Measurements from ENCODE around the gene NPHP4.

NPHP4 gene

DNA sequence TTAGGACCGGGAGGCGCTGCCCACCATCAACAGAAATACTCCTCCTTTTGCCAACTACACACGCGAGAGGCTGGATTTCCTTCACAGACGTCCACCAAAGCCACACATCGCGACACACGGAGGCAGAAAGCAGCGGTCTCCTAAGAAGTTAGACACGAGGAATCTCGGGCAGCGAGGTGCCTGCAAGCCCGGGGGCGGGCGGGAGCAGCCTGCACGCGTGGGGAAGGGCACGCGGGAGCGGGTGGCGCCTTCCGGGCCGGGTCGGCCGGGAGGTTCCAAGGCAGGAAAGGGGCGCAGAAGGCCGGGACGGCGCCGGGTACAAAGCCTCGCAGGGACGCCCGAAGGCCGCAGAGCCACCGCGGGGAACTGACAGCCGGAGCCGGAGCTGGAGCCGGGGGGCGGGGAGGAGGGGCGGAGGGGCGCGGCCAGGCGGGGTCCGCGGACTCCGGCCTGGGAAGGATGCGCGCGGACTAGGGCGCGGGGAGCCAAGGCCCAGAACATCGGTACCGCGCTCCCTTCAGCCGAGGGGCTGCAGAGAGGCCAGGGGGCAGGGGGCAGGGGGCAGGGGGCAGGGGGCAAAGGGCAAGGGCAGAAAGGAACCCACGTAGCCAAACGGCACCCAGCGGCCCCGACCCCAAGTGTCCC is 722 bp downstream of the NPHP4 start:
- in situ Hi-C loops (cut with MboI; ENCODE audit: low sequenced_read_pairs) = no loop called here

DNA sequence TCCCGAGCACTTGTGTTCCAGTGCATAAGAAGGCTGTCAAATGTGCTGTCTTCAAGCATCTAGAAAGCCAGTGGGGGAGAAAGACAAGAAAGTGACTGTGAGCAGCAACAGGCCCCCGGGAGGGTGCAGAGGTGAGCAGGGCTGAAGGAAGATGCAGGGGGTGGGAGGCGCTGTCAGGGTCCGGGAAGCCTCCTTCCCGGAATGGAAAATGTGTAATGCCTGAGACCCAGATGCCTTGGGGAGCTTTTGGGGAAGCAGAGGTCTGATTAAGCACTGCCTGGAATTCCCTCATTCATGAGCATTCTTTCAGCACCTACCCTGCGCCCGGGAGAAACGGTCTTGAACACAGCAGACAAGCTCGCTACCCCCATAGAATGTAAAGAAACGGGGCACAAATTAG is 1.3 kb downstream of the NPHP4 start:
- in situ Hi-C loops (cut with MboI; ENCODE audit: low sequenced_read_pairs) = no loop called here

DNA sequence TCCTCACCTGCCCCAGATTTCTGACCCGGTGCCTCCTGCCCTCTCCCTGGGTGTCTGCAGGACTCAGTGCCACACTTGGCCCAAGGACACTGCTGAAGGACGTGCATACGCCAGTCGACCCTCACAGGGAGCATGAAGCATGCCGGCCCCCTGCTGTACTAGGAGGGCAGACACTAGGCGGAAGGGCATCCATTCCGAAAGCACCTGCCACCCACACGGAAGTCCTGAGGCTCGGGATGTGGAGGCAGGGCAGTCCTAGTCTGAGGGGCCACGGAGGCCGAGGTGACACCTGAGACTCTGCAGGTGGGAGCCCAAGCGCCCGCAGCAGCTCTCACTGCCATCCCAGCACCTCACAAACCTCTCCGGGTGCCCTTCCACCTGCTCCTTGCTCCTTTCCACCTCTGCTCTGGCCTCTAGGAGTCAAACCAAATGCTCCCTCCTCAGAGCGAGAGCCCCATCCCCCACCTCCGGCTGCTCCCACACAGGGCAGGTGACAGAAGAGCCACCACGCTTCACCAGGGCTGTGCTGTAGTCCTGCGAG is 2.4 kb downstream of the NPHP4 start:
- in situ Hi-C loops (cut with MboI; ENCODE audit: low sequenced_read_pairs) = no loop called here

DNA sequence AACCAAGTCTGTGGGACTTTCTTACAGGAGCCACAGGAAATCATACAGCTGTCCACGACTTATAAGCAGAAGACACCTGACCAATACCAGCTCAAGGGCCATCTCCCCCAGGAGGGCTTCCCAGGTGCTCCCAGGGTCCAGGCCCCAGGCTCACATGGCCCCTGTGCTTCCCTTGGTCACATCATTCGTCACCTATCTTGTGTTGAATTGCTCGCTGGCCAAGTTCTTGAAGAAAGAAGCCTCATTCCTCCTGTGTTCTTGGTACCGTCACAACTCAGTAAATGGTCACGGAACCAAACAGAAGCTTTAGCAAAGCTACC is 3.0 kb downstream of the NPHP4 start:
- in situ Hi-C loops (cut with MboI; ENCODE audit: low sequenced_read_pairs) = no loop called here

DNA sequence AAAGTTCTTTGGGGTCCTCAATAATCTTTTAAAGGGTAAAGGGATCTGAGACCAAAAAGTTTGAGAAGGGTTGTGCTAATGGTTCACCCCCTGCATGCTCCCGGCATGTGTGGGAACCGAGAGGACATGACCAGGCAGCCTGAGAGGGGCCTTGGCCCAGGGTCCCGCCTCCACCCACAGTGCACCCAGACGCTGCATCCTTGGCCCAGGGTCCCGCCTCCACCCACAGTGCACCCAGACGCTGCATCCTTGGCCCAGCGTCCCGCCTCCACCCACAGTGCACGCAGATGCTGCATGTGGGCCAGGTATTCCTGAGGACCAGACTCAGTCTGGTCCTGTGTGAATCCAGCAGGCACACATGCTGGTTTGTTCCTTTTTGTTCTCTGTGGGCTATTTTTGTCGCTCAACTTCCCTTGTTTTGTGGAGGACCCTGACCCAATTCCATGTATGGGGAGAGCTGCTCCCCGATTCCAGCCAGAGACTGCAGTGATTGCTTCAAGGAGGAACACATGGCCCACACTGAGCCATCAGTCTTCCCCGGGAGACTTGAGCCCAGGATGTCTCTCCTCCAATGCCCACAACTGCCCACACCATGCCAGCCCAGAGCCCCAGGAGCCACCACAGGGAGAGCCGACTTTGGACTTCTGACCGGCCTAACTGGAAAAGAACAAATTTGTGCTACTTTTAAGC is 3.5 kb downstream of the NPHP4 start:
- in situ Hi-C loops (cut with MboI; ENCODE audit: low sequenced_read_pairs) = no loop called here

DNA sequence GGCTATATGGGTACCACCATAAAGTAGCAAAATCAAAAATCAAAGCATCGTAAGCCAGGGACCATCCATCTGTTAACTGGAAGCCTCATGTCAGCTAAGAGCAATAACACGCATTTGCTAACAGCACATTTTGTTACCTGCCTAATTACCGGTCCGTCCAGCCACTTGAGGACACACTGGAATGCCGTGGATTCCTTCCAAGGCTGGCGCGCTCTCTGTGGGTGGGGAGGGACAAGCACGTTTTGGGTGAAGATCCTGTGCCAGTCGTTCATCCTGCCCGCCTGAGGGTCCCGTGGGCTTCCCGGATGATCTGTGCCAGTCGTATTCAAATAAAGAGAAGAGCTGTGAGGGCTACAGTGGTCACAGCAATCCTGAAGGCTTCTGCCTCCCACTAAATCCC is 6.2 kb downstream of the NPHP4 start:
- in situ Hi-C loops (cut with MboI; ENCODE audit: low sequenced_read_pairs) = no loop called here

DNA sequence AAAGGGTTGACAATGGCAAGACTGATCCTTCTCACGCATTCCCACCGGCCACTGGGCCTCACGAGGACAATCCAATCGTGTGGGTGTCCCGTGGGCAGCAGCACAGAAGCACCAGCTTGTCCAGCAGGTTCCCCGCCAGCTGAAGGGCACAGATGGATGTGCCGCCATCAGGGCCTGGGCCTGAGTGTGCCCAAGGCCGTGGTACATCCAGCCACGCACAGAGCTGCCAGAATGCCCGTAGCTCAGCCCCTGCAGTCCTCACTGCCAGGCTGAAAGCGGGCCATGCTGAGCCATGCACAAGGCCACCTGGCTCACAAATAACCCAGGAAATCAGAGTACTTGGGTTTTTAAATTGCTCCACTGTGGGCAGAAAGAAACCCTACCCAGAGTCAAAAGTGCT is 7.0 kb downstream of the NPHP4 start:
- in situ Hi-C loops (cut with MboI; ENCODE audit: low sequenced_read_pairs) = no loop called here

DNA sequence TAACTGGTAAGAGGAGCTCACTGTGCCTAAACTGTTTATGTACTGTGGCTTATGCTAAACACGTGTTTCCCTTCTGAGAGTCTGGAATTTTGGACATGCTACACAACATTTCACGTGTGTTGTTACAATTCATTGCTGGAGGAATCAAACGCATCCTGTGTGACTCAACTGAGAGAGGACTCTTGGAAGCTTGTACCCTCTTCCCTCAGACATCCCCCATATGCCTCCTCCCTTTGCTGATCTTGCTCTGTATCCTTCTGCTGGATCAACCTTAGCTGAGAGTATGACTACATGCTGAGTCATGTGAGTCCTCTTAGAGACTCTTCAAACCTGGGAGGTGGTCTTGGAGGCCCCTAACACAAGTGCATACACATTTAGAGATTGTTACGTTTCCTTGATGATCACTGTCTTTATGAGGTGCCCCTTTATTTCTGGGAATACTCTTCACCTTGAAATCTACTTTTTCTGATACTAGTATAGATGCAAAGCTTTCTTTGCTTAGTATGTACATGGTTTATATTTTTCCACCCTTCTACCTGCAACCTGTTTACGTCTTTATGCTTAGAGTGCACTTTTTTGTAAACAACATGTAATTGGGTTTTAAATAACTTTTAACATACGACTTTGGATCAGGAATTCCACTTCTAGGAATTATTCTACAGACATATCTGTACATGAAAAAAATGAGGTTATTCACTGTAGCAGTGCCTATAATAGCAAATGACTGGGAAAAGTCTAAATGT is 8.7 kb downstream of the NPHP4 start:
- in situ Hi-C loops (cut with MboI; ENCODE audit: low sequenced_read_pairs) = no loop called here

DNA sequence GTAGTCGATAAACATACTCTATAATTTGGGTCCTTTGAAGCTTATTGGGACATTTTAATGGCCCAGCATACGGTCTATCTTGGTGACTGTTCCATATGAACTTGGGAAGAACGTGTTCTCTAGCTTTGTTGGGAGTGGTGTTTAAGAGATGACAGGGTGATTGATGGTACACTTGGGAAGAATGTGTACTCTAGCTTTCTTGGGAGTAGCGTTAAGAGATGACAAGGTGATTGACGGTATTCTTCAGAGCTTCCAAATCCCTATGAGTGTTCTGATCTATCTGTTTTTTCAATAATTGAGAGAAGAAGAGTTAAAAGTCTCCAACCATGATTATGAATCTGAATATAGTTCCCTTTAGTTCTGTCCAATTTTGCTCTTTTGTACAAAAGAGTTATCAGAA is 9.4 kb downstream of the NPHP4 start:
- in situ Hi-C loops (cut with MboI; ENCODE audit: low sequenced_read_pairs) = no loop called here

DNA sequence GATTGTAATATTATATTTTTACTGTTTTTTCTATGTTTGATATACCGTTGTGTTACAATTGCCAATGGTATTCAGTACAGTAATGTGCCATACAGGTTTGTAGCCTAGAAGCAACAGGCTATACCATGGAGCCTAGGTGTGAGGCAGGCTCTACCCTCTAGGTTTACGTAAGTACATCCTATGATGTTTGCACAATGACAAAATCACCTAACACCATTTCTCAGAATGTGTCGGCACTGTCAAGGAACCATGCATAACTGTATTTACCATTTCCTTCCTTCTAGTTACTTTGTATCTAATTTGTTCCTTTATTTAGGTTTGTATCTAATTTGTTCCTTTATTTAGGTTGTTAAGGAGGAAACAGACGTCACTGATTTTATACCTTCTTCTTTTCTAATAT is 9.9 kb downstream of the NPHP4 start:
- in situ Hi-C loops (cut with MboI; ENCODE audit: low sequenced_read_pairs) = no loop called here

DNA sequence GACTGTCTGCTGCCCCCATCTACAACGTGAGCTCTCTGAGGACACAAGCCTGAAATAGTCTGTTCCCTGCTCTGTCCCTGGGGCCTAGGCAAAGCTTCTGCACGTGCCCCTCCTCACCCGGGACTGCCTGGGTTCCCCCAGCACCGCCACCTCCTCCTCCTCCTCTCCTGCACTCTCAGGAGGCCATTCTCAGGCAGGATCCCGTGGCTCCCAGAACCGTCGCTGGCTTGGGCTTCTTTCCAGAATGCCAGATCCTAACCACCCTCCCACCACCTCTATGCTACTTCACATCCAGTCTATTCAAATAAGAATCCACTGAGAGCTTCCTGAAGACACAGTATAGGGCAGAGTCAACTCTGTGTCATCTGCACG is 11.2 kb downstream of the NPHP4 start:
- in situ Hi-C loops (cut with MboI; ENCODE audit: low sequenced_read_pairs) = no loop called here

DNA sequence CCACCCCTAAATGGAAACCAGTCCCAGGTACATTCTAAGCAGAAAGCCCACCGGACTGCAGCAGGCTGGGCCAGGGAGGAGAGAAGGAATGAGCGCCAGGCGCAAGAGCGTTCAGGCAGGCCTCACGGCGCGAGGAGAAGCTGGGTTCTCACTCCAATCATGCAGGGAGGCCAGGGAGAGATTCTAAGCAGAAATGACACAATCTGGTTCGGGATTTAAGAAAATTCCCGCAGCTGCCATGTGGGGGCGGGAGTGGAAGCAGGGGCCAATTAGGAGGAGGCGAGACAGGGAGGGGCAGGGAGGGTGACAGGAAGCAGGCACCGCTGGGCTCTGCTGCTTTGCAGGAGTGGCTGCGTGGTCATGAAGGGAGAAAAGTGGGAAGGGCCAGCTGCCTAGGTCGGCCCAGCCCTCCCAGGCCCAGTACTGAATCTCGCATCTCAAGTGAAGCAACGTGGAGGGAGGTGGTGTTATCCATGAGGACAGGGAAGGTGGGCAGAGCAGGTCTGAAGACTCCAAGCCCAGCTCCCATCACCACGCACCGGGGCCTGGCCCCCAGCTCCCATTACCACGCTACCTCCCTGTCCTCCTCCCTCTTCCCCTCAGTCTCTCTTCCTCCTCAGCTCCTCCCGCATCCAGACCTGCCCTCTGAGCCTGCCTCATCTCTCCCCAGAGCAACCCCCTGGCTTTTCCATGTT is 11.8 kb downstream of the NPHP4 start:
- in situ Hi-C loops (cut with MboI; ENCODE audit: low sequenced_read_pairs) = no loop called here

DNA sequence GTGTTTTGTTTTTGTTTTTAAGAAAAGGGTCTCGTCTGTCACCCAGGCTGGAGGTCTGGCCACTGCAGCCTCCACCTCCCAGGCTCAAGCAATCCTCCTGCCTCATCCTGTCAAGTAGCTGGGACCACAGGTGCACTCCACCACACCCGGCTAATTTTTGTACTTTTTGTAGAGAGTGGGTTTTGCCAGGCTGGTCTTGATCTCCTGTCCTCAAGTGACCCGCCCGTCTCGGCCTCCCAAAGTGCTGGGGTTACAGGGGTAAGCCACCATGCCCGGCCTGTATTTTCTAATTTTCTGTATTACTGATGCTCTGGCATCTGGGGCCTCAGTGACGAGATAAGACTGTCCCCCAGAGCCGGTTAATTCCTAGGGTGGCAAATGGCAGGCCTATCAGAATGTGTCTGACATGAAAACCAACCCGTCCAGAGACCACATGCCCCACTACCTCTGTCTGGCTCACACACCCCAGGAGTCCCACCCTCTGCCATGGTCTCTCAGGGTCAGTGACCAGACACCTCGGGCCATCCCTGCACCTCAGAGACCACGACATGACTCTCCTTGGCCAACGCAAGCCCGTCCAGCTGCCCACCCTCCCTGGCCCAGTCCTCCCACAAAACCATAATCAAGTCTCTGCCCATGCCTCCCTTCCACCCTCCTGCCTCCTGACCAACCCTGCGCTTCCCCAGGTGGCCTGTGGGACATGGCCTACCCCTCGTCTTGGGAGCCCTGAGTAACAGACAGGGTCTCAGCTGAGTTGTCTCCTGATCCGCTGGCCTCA is 12.5 kb downstream of the NPHP4 start:
- in situ Hi-C loops (cut with MboI; ENCODE audit: low sequenced_read_pairs) = no loop called here

DNA sequence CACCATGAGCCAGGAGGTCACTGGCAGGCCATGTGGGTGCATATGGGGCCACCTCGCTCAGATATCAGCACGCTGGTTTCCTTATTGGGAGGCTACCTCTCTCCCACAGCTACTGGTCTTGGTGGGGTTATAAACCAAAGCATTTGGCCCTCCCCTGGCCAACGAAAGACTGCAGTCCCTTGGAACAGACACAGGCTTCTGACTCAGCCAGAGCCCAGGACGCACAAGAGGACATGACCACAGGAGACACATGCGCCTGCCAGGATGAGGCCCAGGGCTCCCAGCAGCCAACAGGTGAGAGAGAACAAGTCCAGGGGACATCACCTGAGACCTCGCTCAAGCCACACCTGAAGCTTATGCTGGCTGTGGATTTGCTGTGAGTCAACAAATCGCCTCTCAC is 13.8 kb downstream of the NPHP4 start:
- in situ Hi-C loops (cut with MboI; ENCODE audit: low sequenced_read_pairs) = no loop called here

DNA sequence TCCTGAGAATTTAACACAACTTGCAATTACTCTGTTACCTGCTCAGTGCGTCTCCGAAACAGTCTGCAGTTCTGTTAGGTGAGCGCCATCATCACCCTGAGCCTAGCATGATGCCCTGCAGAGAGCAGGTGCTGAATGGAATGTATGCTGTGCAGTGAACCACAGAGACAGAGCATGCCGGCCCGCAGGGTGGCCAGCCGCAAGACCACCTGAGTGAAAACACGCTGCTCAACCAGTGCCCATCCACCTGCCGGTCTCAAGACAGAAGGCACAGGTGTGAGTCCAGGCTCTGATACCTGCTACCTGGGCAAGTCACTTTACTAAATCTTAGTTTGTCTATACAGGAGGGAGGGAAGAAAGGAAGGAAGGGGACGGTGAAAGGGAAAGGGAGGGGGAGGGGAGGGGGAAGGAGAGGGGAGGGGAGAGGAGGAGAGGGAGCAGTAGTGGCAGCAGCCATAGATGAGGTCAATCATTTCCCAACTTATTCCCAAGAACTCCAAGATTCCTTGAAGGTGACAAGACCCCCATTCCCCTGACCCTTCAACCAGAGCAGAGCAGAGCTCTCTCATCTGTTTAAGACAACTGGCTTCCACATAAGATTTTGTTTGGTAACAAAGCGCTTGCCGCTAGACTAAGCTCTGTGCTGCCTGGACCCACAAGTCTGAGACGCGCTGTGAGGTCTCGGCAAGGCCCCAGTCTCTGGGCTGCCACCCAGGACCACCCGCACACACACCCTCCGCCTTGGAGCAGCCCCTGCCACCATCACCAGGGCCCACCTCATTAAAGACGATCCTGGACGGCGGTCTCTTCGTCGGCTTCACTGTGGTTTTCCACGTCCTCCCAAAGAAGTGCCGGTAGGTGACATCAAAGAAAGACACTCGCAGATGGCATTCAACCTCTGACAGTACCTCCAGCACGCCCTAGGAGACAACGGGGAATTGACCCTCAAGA is 14.5 kb downstream of the NPHP4 start:
- in situ Hi-C loops (cut with MboI; ENCODE audit: low sequenced_read_pairs) = no loop called here

DNA sequence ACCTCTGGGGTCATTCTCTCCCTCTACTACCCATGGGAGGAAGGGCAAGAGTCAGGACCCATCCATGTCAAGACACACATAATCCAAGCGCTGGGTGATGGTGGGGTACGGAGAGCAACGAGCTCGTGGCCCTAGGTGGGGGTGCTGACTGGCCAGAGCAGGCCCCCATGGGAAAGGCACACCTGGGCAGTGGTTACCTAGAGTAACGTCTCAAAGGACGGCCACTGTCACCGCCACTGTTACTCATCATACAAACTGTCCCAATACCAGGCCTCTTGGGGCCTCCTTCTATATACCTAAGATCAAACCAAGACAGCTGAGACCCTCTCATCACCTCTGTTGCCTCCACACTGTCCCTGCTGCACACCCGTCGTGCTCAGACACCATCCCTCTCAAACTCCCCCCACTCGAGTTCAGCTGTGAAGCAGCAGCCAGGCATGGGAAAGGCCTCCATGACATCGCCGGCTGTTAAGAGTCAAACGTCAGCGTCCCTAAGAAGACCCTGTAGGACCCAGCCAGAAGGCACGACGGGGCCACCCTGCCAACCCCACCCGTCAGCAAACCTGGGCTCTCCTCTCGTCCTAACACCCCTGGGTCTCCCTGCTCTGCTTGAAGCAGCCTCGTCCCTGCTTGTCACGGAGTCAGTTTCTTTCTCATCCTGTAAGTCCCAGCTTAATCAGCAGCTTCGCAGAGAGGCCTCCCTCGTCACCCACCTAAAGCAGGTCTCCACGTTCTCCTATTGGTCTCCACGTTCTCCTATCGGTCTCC is 15.3 kb downstream of the NPHP4 start:
- in situ Hi-C loops (cut with MboI; ENCODE audit: low sequenced_read_pairs) = no loop called here

DNA sequence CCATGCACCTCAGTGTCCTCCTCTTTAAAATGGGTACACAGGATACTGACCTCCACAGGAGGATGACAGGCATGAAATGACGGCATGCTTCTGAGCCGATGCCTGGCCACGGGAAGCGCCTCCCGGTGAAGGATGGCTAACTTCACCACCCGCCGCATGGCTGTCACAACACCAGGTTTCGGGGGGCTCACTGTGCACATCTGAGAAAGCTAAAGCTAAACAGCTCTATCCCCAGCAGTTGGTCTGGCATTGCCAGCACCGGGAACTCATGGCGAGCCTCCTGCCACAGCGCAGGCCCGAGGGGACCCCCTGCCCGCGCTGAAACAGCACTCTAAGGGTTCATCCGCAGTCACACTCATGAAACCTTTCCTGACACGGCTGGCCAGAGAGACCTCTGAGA is 16.0 kb downstream of the NPHP4 start:
- in situ Hi-C loops (cut with MboI; ENCODE audit: low sequenced_read_pairs) = no loop called here

DNA sequence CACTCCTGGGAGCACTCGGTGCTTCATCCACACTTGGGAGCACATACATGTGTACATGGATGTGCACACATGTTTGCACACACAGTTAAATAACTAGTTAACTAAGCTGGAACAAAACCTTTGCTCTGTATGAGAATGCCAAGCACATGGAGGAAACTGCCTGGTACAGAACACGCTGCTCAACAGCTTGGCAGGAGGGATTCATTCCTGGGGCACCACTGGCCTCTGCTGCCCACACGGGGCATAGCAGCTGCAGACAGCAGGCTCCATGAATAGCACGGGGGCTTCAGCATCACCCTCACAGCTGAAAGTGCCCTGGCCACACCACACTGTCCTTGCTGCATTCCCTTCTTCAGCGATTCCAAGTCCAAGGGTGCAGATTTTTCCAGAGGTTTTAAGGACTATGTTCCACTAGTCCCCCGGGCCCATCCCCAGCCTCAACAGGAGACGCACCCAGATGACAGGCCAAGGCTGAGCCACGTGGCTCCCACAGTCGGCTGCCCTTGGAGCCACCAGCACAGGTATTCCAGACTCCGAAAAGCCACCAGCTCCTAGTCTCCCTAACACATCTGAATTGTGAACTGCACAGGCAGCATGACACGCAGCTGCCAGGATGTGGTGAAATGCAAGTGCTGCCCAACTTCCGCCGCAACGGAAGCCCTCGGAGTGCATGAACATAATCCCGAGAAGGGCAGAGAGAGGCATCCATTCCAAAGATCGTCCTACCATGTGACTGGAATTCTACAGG is 16.9 kb downstream of the NPHP4 start:
- in situ Hi-C loops (cut with MboI; ENCODE audit: low sequenced_read_pairs) = no loop called here

Data from HL-60/S4 treated with retinoic acid at 250 ng/mL for 4 days and 3 days (cell line).